Activated T-cell treated with anti-CD3 and anti-CD28 coated beads, Interleukin-2, amount 50 U/mL, for 4 hours (primary cell): ENCODE measurements around the gene ARHGAP22. TPM values are rescaled to one million over a fixed set of nuclear protein-coding genes. Genes with fewer than 3 reads are reported as not detected.

ENCODE experiments used
- ATAC-seq, 2 donors: fragments of 200-7000 bp; cut with Tn5 transposase; one replicate each; pipeline ENCODE4 v1.10.0; 2021
- DNase-seq: peaks from one replicate; pipeline ENCODE4 v3.0.0-alpha.2; 2020
- H3K27me3 Mint-ChIP-seq: one replicate; pipeline ENCODE4 v1.8.0; 2021; ENCODE audit warnings: low read depth, mixed read lengths
- H3K36me3 Mint-ChIP-seq: one replicate; pipeline ENCODE4 v1.8.0; 2022; ENCODE audit warnings: mixed read lengths; ENCODE audit not compliant: insufficient read depth
- H3K4me1 Mint-ChIP-seq: one replicate; pipeline ENCODE4 v1.8.0; 2021; ENCODE audit warnings: low read depth, mixed read lengths
- H3K4me3 Mint-ChIP-seq: one replicate; pipeline ENCODE4 v1.8.0; 2021; ENCODE audit warnings: mild to moderate bottlenecking, moderate library complexity, mixed read lengths
- H3K9me3 Mint-ChIP-seq: one replicate; pipeline ENCODE4 v1.8.0; 2021; ENCODE audit warnings: mixed read lengths
- total RNA-seq, 3 donors: library from RNA; stranded (reverse); gene quantifications; one replicate each; pipeline ENCODE4 v1.2.1, GENCODE V29; 2021

The ARHGAP22 gene
- total RNA-seq, 3 donors from 2014 or later, result 0.08 to 0.63 (median 0.13) TPM

DNA sequence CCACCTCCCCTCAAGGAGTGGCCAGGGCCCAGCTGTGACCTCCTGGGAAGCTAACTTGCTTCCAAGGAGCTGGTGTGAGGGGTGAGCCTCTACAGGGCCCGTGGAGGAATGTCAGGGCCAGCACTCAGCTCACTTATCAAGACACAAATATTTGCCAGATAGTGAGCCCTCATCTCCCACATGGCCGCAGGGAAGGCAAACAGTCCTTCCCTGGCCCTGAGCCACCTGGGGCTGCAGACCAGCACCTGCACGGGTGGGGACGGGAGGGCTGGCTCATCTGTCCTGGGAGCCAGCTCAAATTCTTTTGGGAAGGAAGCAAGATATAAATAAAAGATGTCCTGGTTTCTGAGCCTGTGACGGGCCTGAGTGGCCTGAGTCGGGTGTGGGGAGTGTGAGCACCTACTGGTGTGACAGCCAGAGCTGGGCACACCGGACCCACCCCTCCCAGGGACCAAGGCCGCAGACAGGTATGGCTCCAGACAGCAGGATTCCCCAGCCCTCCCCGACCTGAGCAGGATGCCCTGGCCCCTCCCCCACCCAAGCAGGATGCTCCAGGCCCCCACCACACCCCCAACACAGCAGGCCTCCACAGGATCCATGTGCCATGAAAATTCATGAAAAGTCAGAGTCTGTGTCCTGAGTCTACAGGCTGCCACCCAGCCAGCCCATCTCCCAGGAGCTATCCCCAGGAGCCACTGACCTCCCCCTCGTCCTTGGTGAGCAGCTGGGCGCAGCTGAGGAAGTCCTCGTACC, 150.4 kb downstream of the ARHGAP22 start:
- H3K4me1 Mint-ChIP-seq, result no peaks in the 10 kb centered on the region
- H3K4me3 Mint-ChIP-seq, result no peak overlapping the region
- H3K9me3 Mint-ChIP-seq, result no peaks in the 10 kb centered on the region
- no peak for DNase-seq
- no peaks in the 10 kb centered on the region for H3K36me3 Mint-ChIP-seq
- peaks cover 10% of the 10 kb centered on the region for H3K27me3 Mint-ChIP-seq
- ATAC-seq, result no peak

DNA sequence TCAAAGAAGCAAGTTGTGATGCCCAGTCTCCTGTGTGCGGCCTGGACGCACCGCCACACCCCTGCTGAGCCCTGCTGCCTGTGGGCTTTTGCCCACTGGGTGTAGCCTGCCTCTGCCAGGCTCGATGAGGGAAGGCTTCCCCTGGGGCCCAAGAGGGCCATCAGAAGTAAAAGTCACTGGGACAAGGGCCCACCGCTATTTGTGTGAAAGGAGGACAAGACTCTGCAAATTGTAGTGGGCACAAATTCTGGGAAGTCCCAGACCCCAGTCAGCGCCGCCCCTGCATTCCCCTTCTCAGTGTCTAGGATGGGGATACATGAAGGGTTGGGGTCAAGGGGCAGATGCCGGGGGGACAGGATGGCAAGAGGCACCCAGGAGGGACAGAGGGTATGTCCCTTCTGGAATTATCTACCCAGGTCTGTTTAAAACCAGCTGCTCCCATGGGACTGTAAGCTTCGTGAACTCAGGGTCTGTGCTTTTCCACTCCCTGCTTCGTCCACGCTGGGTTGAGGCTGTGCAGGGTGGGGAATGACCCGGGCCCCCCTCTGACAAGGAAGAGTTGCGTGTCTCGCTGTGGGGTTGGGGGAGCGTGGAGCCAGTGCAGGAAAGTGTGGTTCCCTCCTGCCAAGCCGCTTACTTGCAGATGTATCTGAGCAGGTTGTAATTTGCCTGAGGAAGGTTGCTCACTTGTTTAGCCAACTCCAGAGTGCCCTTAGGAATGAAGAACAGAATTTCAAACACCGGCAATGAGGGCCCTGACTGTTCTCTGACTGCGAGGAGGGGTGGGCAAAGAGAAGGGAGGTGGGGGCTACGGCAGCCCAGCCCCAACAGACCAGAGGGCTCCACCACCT, 151.2 kb downstream of the ARHGAP22 start:
- no peak overlapping the region for H3K4me3 Mint-ChIP-seq
- no peaks in the 10 kb centered on the region for H3K36me3 Mint-ChIP-seq
- H3K9me3 Mint-ChIP-seq, result no peaks in the 10 kb centered on the region
- no peaks in the 10 kb centered on the region for H3K4me1 Mint-ChIP-seq
- no peak for ATAC-seq
- H3K27me3 Mint-ChIP-seq, result peaks cover 10% of the 10 kb centered on the region
- DNase-seq, result no peak

DNA sequence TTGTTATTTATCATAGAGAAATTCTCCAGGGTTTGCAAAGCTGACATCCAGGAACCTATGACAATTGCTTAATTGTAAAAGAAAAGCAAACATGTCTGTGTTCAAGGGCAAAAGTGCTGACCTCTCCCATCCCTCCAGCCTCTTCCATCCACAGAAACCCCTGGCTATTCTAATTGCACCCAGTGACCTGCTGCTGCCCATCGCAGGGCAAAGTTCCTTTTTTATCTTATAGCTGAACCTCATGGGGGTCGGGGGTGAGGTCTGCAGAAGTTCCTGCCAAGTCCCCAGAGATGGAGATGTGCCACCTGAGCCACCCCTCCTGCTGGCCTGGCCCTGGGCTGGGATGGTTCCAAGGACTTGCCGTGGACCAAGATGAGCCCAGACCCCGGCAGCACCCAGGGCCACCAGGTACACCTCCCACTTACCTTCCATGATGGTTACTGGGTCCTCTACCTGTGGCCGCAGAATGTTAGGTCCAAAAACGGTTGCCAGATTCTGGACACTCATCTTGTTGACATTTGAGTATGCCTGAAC, 151.9 kb downstream of the ARHGAP22 start:
- ATAC-seq, result no peak
- Mint-ChIP-seq H3K4me1 (no peaks in the 10 kb centered on the region), H3K4me3 (no peak overlapping the region), H3K27me3 (peaks cover 10% of the 10 kb centered on the region), H3K9me3 (no peaks in the 10 kb centered on the region), H3K36me3 (no peaks in the 10 kb centered on the region)
- no peak for DNase-seq

DNA sequence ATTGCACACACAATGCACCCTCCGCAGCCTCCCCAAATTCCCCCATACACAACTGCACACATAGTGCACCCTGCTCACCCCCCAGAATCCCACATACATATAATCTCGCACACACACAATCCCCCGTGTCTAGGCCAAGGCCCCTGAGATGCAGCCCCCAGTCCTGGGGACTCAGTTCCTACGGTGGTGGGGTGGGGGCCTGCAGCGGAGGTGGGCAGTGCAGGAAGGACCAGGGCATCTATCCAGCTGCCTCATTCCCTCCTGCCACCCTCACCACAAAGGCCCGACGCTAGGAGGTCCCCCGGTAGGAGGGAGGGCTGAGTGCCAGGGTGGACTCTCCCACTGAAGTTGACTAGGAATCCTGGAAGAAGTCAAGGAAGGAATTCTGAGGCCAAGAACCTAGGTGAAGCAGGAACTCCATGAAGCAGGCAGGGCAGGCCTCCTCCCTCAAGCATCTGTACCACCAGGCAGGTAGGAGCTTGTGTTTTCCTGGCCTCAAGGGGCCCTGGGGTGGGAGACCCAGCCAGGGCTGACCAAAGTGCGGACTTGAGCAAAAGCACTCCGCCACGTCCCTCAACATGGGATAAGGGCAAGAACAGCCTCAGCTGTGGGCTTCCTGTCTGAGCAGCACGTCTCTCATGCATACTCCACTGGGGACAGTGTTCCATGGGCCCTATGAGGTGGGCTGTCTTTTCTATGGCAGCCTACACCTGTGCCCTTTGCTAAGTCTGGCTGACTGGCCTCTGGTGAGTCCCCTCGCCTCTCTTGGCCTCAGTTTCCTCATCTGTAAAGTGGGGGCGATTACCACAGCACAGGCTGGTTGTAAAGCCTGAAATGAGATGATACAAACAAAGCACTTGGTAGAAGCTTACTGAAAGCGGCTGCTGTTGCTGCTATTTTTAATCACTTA, 152.6 kb downstream of the ARHGAP22 start:
- Mint-ChIP-seq H3K27me3 (peaks cover 6% of the 10 kb centered on the region), H3K4me3 (no peak overlapping the region), H3K9me3 (no peaks in the 10 kb centered on the region), H3K4me1 (no peaks in the 10 kb centered on the region), H3K36me3 (no peaks in the 10 kb centered on the region)
- no peak for ATAC-seq
- no peak for DNase-seq

- peaks cover 3% of the 10 kb centered on the region for H3K27me3 Mint-ChIP-seq
- no peak overlapping the region for H3K4me3 Mint-ChIP-seq
- H3K9me3 Mint-ChIP-seq, result no peaks in the 10 kb centered on the region
- H3K36me3 Mint-ChIP-seq, result no peaks in the 10 kb centered on the region
- DNase-seq (no peak), ATAC-seq (no peak)
- no peaks in the 10 kb centered on the region for H3K4me1 Mint-ChIP-seq
These were observed 154.0 kb downstream of the ARHGAP22 start for GRCh38 chr10:48450741-48451466.

- H3K36me3 Mint-ChIP-seq, result no peaks in the 10 kb centered on the region
- H3K4me3 Mint-ChIP-seq, result no peak overlapping the region
- no peaks in the 10 kb centered on the region for H3K9me3 Mint-ChIP-seq
- no peaks in the 10 kb centered on the region for H3K4me1 Mint-ChIP-seq
- H3K27me3 Mint-ChIP-seq, result peaks cover 3% of the 10 kb centered on the region
- DNase-seq (no peak), ATAC-seq (no peak)
These were observed 154.6 kb downstream of the ARHGAP22 start for GRCh38 chr10:48450233-48450740.

GRCh38 chr10:48449501-48450232, 155.2 kb downstream of the ARHGAP22 start:
- DNase-seq, result no peak
- Mint-ChIP-seq H3K4me3 (no peak overlapping the region), H3K4me1 (no peaks in the 10 kb centered on the region), H3K27me3 (peaks cover 2% of the 10 kb centered on the region), H3K9me3 (no peaks in the 10 kb centered on the region), H3K36me3 (no peaks in the 10 kb centered on the region)
- ATAC-seq, result no peak

GRCh38 chr10:48448796-48449195, 156.1 kb downstream of the ARHGAP22 start:
- DNase-seq (no peak), ATAC-seq (no peak)
- no peaks in the 10 kb centered on the region for H3K36me3 Mint-ChIP-seq
- no peak overlapping the region for H3K4me3 Mint-ChIP-seq
- H3K27me3 Mint-ChIP-seq, result no peaks in the 10 kb centered on the region
- no peaks in the 10 kb centered on the region for H3K9me3 Mint-ChIP-seq
- no peaks in the 10 kb centered on the region for H3K4me1 Mint-ChIP-seq

DNA sequence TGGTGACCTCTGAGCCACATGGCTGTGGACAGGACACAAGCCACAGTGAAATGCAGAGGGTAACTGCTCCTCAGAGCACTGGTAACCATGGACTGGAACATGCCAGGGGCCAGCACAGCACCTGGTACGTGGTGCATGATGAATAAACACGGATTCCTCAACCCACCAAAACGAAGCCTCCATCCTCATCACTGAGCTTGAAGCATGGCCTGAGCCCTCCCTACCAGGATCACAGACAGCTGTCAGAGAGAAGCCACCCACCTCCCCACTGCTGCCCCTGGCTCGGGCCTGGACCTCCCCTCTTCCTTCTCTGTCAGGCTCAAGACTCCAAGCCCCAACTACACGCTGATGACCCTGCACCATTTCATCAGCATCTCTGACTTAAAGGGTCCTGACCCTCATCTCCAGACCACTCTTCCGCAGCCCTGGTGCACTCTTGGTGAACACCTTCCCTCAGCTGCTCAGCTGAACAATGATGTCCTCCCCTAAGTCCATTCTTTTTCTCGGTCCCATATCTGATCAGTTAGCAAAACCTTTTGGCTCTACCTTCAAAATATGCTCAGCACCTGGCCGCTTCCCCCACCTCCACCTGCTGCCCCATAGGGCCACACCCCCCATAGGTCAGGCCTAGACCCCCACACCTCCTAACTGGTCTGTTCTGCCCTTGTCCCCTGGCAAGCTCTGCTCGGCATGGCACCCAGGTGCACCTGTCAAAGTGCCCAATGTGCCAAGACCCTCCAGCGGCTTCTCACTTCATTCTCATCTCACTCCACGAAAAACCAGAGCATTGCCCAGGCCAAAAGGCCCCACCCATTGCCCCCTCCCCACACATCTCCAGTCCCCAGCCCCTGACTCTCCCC, 157.3 kb downstream of the ARHGAP22 start:
- ATAC-seq (no peak), DNase-seq (no peak)
- H3K27me3 Mint-ChIP-seq, result no peaks in the 10 kb centered on the region
- H3K4me3 Mint-ChIP-seq, result no peak overlapping the region
- no peaks in the 10 kb centered on the region for H3K4me1 Mint-ChIP-seq
- H3K36me3 Mint-ChIP-seq, result no peaks in the 10 kb centered on the region
- H3K9me3 Mint-ChIP-seq, result no peaks in the 10 kb centered on the region

DNA sequence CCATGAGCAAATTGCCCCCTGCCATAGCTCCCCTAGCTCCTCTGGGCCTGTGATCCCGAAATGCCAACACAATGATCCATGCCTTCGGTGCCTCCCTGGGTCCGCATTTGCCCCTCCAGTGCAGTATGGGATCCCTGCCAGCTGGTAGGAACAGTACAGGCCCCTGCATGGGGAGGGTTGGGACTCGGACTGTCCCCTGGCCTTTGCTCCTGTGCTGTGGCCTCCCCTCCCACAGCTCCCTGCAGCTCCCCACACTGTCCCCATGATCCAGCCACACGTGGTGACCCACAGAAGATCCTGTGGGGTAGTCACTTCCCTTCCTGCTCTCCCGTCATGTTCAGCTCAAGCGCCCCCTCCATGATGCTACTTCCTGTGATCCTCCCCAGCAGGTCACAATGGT, 158.1 kb downstream of the ARHGAP22 start:
- no peaks in the 10 kb centered on the region for H3K27me3 Mint-ChIP-seq

DNA sequence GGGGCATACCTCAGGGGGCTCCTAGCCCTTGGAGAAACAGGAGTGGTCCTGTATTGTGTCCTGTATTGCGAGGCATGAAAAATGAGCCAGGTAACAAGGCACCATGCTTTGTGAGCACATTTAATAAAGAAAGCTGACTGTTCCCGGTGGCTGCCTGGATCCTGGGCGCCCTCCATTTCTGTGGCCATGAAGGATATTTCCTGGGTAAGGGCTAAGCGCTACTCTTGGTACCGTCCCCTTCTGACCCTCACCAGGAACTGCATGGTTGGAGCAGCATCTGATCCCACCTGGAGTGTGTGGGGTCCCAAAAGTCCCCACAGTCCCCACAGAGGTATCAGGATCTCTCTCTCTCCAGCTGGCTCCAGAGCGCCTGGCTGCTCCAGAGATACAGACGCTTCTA, 158.9 kb downstream of the ARHGAP22 start:
- no peak for ATAC-seq
- Mint-ChIP-seq H3K4me3 (no peak overlapping the region), H3K27me3 (no peaks in the 10 kb centered on the region), H3K9me3 (no peaks in the 10 kb centered on the region), H3K4me1 (no peaks in the 10 kb centered on the region), H3K36me3 (no peaks in the 10 kb centered on the region)
- no peak for DNase-seq

More for the DNA sequence above, 158.1 kb downstream of the ARHGAP22 start:
- Mint-ChIP-seq H3K4me3 (no peak overlapping the region), H3K36me3 (no peaks in the 10 kb centered on the region), H3K4me1 (no peaks in the 10 kb centered on the region), H3K9me3 (no peaks in the 10 kb centered on the region)
- no peak for DNase-seq
- no peak for ATAC-seq
